Measurements from ENCODE around the gene ZFAND6.
A peak's percentile ranks its signal among the peaks of the same experiment; 100 is the strongest.

Gene ZFAND6

DNA sequence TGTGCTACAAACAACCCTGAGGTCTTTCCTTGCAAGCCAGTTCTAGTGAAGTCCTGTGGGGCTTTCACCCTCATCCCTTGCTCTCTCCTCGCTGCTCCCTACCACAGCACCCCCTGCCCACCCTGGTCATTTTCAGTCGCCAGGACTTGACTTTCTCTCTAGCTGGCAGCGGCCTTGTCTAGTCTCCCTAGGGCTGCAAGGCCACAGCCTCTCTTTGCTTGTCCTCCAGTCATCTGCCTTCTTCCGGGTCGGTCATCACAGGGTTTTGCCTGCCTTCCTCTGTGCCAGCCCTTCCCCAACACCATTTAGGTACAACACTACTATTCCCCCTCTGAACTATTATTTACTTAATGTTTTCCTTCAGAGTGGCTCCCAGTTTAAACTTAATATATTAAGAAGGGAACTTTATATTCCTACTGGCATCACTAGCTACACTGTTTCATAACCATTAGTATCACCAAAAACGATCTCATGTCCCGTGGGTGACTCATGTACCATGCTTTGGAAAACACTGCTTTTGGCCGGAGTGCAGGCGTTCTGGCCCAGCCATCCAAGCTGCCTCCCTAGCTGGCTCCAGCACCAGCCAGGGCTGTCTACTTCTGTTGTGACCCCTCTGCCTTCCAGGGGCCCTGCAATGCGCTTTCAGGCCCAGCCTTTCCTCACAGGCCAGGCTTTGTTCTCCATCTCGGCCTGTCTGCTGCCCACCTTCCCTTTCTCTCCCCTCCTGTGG, 114.7 kb downstream of the ZFAND6 start:
- ATAC-seq = no peak
- peaks cover 51% of the 10 kb centered on the region for H3K36me3 Mint-ChIP-seq
- peaks cover 12% of the 10 kb centered on the region for H3K4me1 Mint-ChIP-seq

GRCh38 chr15:80175436-80175835, 116.0 kb downstream of the ZFAND6 start:
- Mint-ChIP-seq H3K4me1 (peaks cover 12% of the 10 kb centered on the region), H3K36me3 (peaks cover 47% of the 10 kb centered on the region), H3K27ac (no peak overlapping the region), H3K9me3 (no peaks in the 10 kb centered on the region), H3K4me3 (no peak overlapping the region)
- DNase-seq (ENCODE audit: low spot score in 2 of 2) (no peak), ATAC-seq (peak; percentile 8)

More for the DNA sequence above, 114.7 kb downstream of the ZFAND6 start:
- H3K27ac Mint-ChIP-seq = peak overlapping the region; percentile 15
- DNase-seq (ENCODE audit: low spot score in 2 of 2) = no peak
- no peaks in the 10 kb centered on the region for H3K9me3 Mint-ChIP-seq
- H3K4me3 Mint-ChIP-seq = no peak overlapping the region

DNA sequence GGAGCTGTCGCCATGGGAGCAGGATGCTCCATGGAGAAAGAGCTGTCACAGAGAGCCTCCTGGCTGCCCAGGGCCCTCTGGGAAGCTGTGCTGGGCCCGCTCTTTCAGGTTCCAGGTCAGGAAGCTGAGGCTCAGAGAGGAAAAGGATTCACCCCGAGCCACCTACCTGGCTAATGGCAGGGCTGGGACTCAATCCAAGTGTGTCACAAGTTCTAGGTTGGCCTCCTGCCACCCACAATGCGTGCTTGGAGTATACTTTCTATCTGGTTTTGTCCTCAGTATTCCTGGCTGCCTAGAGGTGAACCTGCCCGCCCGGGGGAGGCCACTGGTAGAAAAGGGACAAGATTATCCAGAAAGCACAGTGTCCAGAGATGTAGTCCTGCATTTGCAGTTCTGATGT, 117.0 kb downstream of the ZFAND6 start:
- H3K9me3 Mint-ChIP-seq = no peaks in the 10 kb centered on the region
- no peak for DNase-seq (ENCODE audit: low spot score in 2 of 2)
- no peak overlapping the region for H3K4me3 Mint-ChIP-seq
- H3K36me3 Mint-ChIP-seq = peaks cover 44% of the 10 kb centered on the region
- H3K4me1 Mint-ChIP-seq = peaks cover 12% of the 10 kb centered on the region
- no peak for ATAC-seq
- peak overlapping the region; percentile 15 for H3K27ac Mint-ChIP-seq

DNA sequence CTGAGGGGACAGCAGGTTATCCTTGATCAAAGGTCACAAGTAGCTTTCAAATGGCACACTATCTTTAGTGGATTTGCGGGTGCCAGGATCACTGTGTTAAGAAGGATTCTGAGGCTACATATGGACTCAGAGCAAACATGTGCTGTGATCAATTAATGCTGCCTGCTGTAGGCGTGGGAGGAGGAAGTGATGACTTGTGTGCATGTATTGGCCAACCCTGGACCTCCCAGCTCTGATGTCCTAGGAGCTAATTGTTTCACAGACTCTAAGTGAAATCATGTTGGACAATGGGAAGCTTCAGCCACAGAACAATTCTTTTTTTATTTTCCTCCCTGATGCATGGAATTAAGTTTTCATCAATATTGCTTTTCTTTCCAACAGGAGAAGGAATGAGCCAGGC, 117.7 kb downstream of the ZFAND6 start:
- Mint-ChIP-seq H3K9me3 (no peaks in the 10 kb centered on the region), H3K4me3 (no peak overlapping the region), H3K36me3 (peaks cover 48% of the 10 kb centered on the region), H3K4me1 (peaks cover 12% of the 10 kb centered on the region), H3K27ac (peak overlapping the region; percentile 15)
- ATAC-seq = no peak
- DNase-seq (ENCODE audit: low spot score in 2 of 2) = no peak

GRCh38 chr15:80179025-80179759, 119.7 kb downstream of the ZFAND6 start:
- Mint-ChIP-seq H3K4me1 (no peaks in the 10 kb centered on the region), H3K4me3 (no peak overlapping the region), H3K27ac (no peak overlapping the region), H3K36me3 (peaks cover 51% of the 10 kb centered on the region), H3K9me3 (no peaks in the 10 kb centered on the region)
- ATAC-seq (peak; percentile 42), DNase-seq (ENCODE audit: low spot score in 2 of 2) (no peak)

- Mint-ChIP-seq H3K4me1 (no peaks in the 10 kb centered on the region), H3K9me3 (no peaks in the 10 kb centered on the region), H3K4me3 (no peak overlapping the region), H3K27ac (no peak overlapping the region), H3K36me3 (peaks cover 53% of the 10 kb centered on the region)
- DNase-seq (ENCODE audit: low spot score in 2 of 2) = no peak
- ATAC-seq = no peak
Observed at GRCh38 chr15:80179935-80180334, 120.5 kb downstream of the ZFAND6 start.

GRCh38 chr15:80180468-80180867, 121.0 kb downstream of the ZFAND6 start:
- Mint-ChIP-seq H3K9me3 (no peaks in the 10 kb centered on the region), H3K27ac (no peak overlapping the region), H3K4me1 (no peaks in the 10 kb centered on the region), H3K36me3 (peaks cover 53% of the 10 kb centered on the region), H3K4me3 (no peak overlapping the region)
- DNase-seq (ENCODE audit: low spot score in 2 of 2) (no peak), ATAC-seq (no peak)

- Mint-ChIP-seq H3K27ac (no peak overlapping the region), H3K36me3 (peaks cover 49% of the 10 kb centered on the region), H3K4me1 (no peaks in the 10 kb centered on the region), H3K4me3 (no peak overlapping the region), H3K9me3 (no peaks in the 10 kb centered on the region)
- no peak for ATAC-seq
- no peak for DNase-seq (ENCODE audit: low spot score in 2 of 2)
Observed at GRCh38 chr15:80180986-80181385, 121.5 kb downstream of the ZFAND6 start.

- no peaks in the 10 kb centered on the region for H3K4me1 Mint-ChIP-seq
- ATAC-seq = no peak
- H3K9me3 Mint-ChIP-seq = no peaks in the 10 kb centered on the region
- H3K36me3 Mint-ChIP-seq = peaks cover 45% of the 10 kb centered on the region
- H3K4me3 Mint-ChIP-seq = no peak overlapping the region
- no peak for DNase-seq (ENCODE audit: low spot score in 2 of 2)
- H3K27ac Mint-ChIP-seq = no peak overlapping the region
Observed at GRCh38 chr15:80182611-80183261, 123.3 kb downstream of the ZFAND6 start.

DNA sequence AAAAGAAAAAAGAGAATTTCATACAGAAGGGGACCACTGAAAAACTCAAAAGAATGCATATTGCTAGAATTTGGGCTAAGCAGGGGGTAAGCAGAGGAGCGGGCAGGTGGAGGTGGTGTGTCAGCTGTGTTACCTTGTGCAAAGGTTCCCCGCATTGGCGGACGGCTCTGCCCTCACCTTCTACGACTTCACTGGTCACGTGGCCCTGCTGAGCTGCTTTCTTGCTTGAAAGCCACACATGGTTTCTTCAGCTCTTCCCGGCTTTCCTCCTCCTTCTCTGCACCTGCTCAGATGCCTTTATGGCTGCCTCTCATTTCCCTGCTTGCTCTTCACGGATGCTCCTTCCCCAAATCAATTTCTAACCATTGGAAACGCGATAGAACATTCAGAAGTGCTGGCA, 123.8 kb downstream of the ZFAND6 start:
- no peak overlapping the region for H3K4me3 Mint-ChIP-seq
- no peak overlapping the region for H3K27ac Mint-ChIP-seq
- ATAC-seq (no peak), DNase-seq (ENCODE audit: low spot score in 2 of 2) (no peak)
- H3K4me1 Mint-ChIP-seq = no peaks in the 10 kb centered on the region
- H3K36me3 Mint-ChIP-seq = peaks cover 40% of the 10 kb centered on the region
- no peaks in the 10 kb centered on the region for H3K9me3 Mint-ChIP-seq

- Mint-ChIP-seq H3K4me1 (no peaks in the 10 kb centered on the region), H3K36me3 (peaks cover 34% of the 10 kb centered on the region), H3K9me3 (no peaks in the 10 kb centered on the region), H3K4me3 (no peak overlapping the region), H3K27ac (no peak overlapping the region)
- no peak for DNase-seq (ENCODE audit: low spot score in 2 of 2)
- ATAC-seq = no peak
Observed at GRCh38 chr15:80183886-80184285, 124.4 kb downstream of the ZFAND6 start.

DNA sequence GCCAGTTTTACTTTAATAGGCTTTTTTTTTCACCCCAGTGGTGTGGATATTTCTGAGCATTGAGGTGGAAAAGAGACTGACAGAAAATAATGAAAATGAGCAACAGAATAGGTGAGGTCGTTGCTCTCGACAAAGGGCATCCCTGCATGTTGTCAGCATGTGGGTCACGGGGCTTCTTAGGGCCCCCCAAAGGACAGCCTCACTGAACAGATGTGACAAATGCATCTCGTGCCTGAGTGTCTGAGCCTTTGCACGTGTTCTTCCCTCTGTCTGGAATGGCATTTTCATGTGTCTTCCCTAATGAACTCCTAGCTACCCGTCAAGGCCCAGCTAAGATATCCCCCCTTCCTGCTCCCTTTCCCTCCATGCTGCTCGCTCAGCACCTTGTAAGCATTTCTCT, 125.1 kb downstream of the ZFAND6 start:
- H3K27ac Mint-ChIP-seq = no peak overlapping the region
- H3K9me3 Mint-ChIP-seq = no peaks in the 10 kb centered on the region
- H3K36me3 Mint-ChIP-seq = peaks cover 30% of the 10 kb centered on the region
- no peaks in the 10 kb centered on the region for H3K4me1 Mint-ChIP-seq
- H3K4me3 Mint-ChIP-seq = no peak overlapping the region
- DNase-seq (ENCODE audit: low spot score in 2 of 2) = no peak
- no peak for ATAC-seq

DNA sequence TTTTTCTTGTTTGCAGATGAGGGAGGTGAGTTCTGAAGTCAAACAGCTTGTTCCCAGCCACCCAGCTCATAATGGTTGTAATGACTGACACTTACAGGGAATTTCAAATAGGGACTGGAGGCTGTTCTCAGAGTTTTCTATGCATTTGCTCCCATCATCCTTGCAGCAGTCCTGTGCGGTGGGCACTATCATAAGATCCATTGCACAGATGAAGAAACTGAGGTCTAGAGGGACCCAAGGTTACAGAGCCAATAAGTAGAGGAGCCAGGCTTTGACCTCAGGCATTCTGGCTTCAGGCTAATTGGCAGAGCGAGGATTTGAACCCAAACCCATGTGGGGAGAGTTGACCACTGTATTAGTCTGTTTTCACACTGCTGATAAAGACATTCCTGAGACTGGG, 125.7 kb downstream of the ZFAND6 start:
- DNase-seq (ENCODE audit: low spot score in 2 of 2) = no peak
- Mint-ChIP-seq H3K36me3 (peaks cover 30% of the 10 kb centered on the region), H3K4me1 (no peaks in the 10 kb centered on the region), H3K27ac (no peak overlapping the region), H3K4me3 (no peak overlapping the region), H3K9me3 (no peaks in the 10 kb centered on the region)
- ATAC-seq = no peak

GRCh38 chr15:80186066-80186465, 126.6 kb downstream of the ZFAND6 start:
- Mint-ChIP-seq H3K4me3 (no peak overlapping the region), H3K9me3 (no peaks in the 10 kb centered on the region), H3K4me1 (no peaks in the 10 kb centered on the region), H3K27ac (no peak overlapping the region), H3K36me3 (peaks cover 30% of the 10 kb centered on the region)
- no peak for ATAC-seq
- DNase-seq (ENCODE audit: low spot score in 2 of 2) = no peak

- Mint-ChIP-seq H3K9me3 (no peaks in the 10 kb centered on the region), H3K4me1 (no peaks in the 10 kb centered on the region), H3K4me3 (no peak overlapping the region), H3K27ac (no peak overlapping the region), H3K36me3 (peaks cover 27% of the 10 kb centered on the region)
- no peak for ATAC-seq
- no peak for DNase-seq (ENCODE audit: low spot score in 2 of 2)
Observed at GRCh38 chr15:80186597-80186996, 127.1 kb downstream of the ZFAND6 start.

Measured in stimulated activated effector memory CD8-positive, alpha-beta T cell treated with anti-CD3 and anti-CD28 coated beads, Interleukin-12 subunit alpha, Interleukin-12 subunit beta, amount 100 ng/mL, for 72 hours (primary cell).